Fibroblast of upper back skin (primary cell): ENCODE measurements around the gene TMEM123.
"Not testable (repeated sequence)": the region's sequence is repeated elsewhere in the genome, so short reads cannot be mapped to it uniquely, and the experiment has no call there.

Experiments used
- DNase-seq: peaks from one replicate; pipeline ENCODE4 v3.0.0-alpha.2; 2013

The TMEM123 gene

GRCh38 chr11:102391549-102392237 lies 60.9 kb downstream of the TMEM123 start:
- no peak for DNase-seq

- peak; percentile 57 for DNase-seq
Measured at GRCh38 chr11:102390667-102391465, 61.7 kb downstream of the TMEM123 start.

- DNase-seq, result no peak
Measured at GRCh38 chr11:102389253-102389652, 63.3 kb downstream of the TMEM123 start.

GRCh38 chr11:102387043-102387781 lies 65.4 kb downstream of the TMEM123 start:
- no peak for DNase-seq

GRCh38 chr11:102386136-102386734 lies 66.3 kb downstream of the TMEM123 start:
- DNase-seq, result no peak

GRCh38 chr11:102385085-102386007 lies 67.2 kb downstream of the TMEM123 start:
- DNase-seq, result no peak

- no peak for DNase-seq
Measured at GRCh38 chr11:102384419-102385079, 68.0 kb downstream of the TMEM123 start.

GRCh38 chr11:102383839-102384238 lies 68.7 kb downstream of the TMEM123 start:
- no peak for DNase-seq

GRCh38 chr11:102382384-102382783 lies 70.2 kb downstream of the TMEM123 start:
- no peak for DNase-seq

GRCh38 chr11:102378818-102379217 lies 73.7 kb downstream of the TMEM123 start:
- no peak for DNase-seq

GRCh38 chr11:102377891-102378290 lies 74.7 kb downstream of the TMEM123 start:
- no peak for DNase-seq

- no peak for DNase-seq
Measured at GRCh38 chr11:102375720-102376399, 76.7 kb downstream of the TMEM123 start.

GRCh38 chr11:102374633-102375424 lies 77.7 kb downstream of the TMEM123 start:
- DNase-seq, result not testable (repeated sequence)

GRCh38 chr11:102368472-102368871 lies 84.1 kb downstream of the TMEM123 start:
- no peak for DNase-seq

- DNase-seq, result no peak
Measured at GRCh38 chr11:102367364-102367763, 85.2 kb downstream of the TMEM123 start.

- DNase-seq, result no peak
Measured at GRCh38 chr11:102364991-102365390, 87.6 kb downstream of the TMEM123 start.

- DNase-seq, result peak; percentile 60
Measured at GRCh38 chr11:102361086-102362031, 91.2 kb downstream of the TMEM123 start.

GRCh38 chr11:102360681-102361080 lies 91.9 kb downstream of the TMEM123 start:
- DNase-seq, result no peak

GRCh38 chr11:102359372-102359771 lies 93.2 kb downstream of the TMEM123 start:
- no peak for DNase-seq
